ENCODE measurements around the gene PTPN11.

DNA sequence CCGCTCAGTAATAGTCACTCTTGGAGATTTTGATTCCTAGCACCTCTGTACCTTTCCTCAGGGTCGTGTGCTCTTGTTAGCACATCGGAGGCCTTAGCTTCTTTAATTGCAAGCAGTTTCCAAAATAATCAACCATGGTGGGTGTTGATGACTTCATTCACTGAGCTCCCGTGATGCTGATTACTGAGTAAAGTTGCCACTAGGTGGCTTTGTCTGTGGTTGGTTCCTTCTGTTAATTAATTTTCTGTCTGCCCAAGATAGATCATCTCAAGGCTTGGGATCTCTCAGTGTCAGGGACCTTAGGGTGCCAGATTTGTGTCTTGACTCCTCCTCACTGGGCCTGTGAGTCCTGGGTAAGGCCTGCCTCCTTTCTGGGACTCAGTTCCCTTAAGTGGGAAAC, 54.3 kb downstream of the PTPN11 start:
- TF ChIP-seq, protein P1, sequence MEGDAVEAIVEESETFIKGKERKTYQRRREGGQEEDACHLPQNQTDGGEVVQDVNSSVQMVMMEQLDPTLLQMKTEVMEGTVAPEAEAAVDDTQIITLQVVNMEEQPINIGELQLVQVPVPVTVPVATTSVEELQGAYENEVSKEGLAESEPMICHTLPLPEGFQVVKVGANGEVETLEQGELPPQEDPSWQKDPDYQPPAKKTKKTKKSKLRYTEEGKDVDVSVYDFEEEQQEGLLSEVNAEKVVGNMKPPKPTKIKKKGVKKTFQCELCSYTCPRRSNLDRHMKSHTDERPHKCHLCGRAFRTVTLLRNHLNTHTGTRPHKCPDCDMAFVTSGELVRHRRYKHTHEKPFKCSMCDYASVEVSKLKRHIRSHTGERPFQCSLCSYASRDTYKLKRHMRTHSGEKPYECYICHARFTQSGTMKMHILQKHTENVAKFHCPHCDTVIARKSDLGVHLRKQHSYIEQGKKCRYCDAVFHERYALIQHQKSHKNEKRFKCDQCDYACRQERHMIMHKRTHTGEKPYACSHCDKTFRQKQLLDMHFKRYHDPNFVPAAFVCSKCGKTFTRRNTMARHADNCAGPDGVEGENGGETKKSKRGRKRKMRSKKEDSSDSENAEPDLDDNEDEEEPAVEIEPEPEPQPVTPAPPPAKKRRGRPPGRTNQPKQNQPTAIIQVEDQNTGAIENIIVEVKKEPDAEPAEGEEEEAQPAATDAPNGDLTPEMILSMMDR (IDR thresholded peaks at IDR 0.05): no peak
- TF ChIP-seq POLR2AphosphoS5 (IDR thresholded peaks at IDR 0.05): no peak
- TF ChIP-seq POLR2A (IDR thresholded peaks at IDR 0.05): no peak
- no peak for TF ChIP-seq EP300 (IDR thresholded peaks at IDR 0.05)

Measured in stomach (tissue), 4 donors.